Muscle layer of colon (tissue), 2 donors: ENCODE measurements around the gene NTNG1.

ENCODE experiments used
- H3K27ac ChIP-seq: one replicate; pipeline ENCODE4 v1.7.0; 2013; ENCODE audit warnings: low read depth, mild to moderate bottlenecking, low read length, moderate library complexity
- H3K27me3 ChIP-seq, 2 donors: one replicate each; pipeline ENCODE4 v1.7.0; 2013; ENCODE audit warnings: low read length in 2 of 2, mild to moderate bottlenecking in 2 of 2; ENCODE audit not compliant: insufficient read depth in 2 of 2, control insufficient read depth in 1 of 2
- H3K36me3 ChIP-seq: one replicate; pipeline ENCODE4 v1.7.0; 2013; ENCODE audit warnings: mild to moderate bottlenecking, low read length; ENCODE audit not compliant: insufficient read depth
- H3K4me1 ChIP-seq: one replicate; pipeline ENCODE4 v1.7.0; 2013; ENCODE audit warnings: mild to moderate bottlenecking, low read length; ENCODE audit not compliant: insufficient read depth
- H3K4me3 ChIP-seq, 2 donors: one replicate each; pipeline ENCODE4 v1.7.0; 2013; ENCODE audit warnings: low read length in 2 of 2, low read depth in 1 of 2, mild to moderate bottlenecking in 1 of 2, moderate library complexity in 1 of 2
- H3K9ac ChIP-seq: one replicate; pipeline ENCODE4 v1.7.0; 2013; ENCODE audit warnings: low read length
- H3K9me3 ChIP-seq: one replicate; pipeline ENCODE4 v1.7.0; 2013; ENCODE audit warnings: mild to moderate bottlenecking, low read length
- donor health status: abdominal sarcoma.
- donor health status: Adenocarcinoma of cecum.

Gene NTNG1

GRCh38 chr1:107123741-107124140 lies 17.1 kb upstream of the NTNG1 start:
- no peak overlapping the region for H3K4me3 ChIP-seq
- no peak overlapping the region for H3K27ac ChIP-seq
- no peaks in the 10 kb centered on the region for H3K27me3 ChIP-seq
- no peaks in the 10 kb centered on the region for H3K4me1 ChIP-seq
- no peaks in the 10 kb centered on the region for H3K36me3 ChIP-seq
- no peaks in the 10 kb centered on the region for H3K9me3 ChIP-seq
- no peak overlapping the region for H3K9ac ChIP-seq

GRCh38 chr1:107124694-107125093 lies 16.1 kb upstream of the NTNG1 start:
- Histone ChIP-seq H3K27me3 (no peaks in the 10 kb centered on the region), H3K36me3 (no peaks in the 10 kb centered on the region), H3K27ac (no peak overlapping the region), H3K9me3 (no peaks in the 10 kb centered on the region), H3K4me3 (no peak overlapping the region), H3K4me1 (no peaks in the 10 kb centered on the region), H3K9ac (no peak overlapping the region)

GRCh38 chr1:107132195-107132594 lies 8.6 kb upstream of the NTNG1 start:
- Histone ChIP-seq H3K4me3 (no peak overlapping the region), H3K4me1 (no peaks in the 10 kb centered on the region), H3K9ac (no peak overlapping the region), H3K27me3 (no peaks in the 10 kb centered on the region), H3K9me3 (no peaks in the 10 kb centered on the region), H3K27ac (no peak overlapping the region), H3K36me3 (no peaks in the 10 kb centered on the region)

- H3K9ac ChIP-seq, result no peak overlapping the region
- no peak overlapping the region for H3K27ac ChIP-seq
- H3K4me3 ChIP-seq, result no peak overlapping the region
- no peaks in the 10 kb centered on the region for H3K27me3 ChIP-seq
- H3K4me1 ChIP-seq, result no peaks in the 10 kb centered on the region
- H3K9me3 ChIP-seq, result no peaks in the 10 kb centered on the region
- no peaks in the 10 kb centered on the region for H3K36me3 ChIP-seq
These were observed 8.1 kb upstream of the NTNG1 start for GRCh38 chr1:107132780-107133179.

GRCh38 chr1:107135463-107135862 lies 5.4 kb upstream of the NTNG1 start:
- no peak overlapping the region for H3K4me3 ChIP-seq
- no peaks in the 10 kb centered on the region for H3K36me3 ChIP-seq
- no peaks in the 10 kb centered on the region for H3K9me3 ChIP-seq
- H3K4me1 ChIP-seq, result no peaks in the 10 kb centered on the region
- peaks cover 0 to 9% of the 10 kb centered on the region in 2 donors for H3K27me3 ChIP-seq
- H3K27ac ChIP-seq, result no peak overlapping the region
- no peak overlapping the region for H3K9ac ChIP-seq

- H3K4me1 ChIP-seq, result peaks cover 4% of the 10 kb centered on the region
- H3K9ac ChIP-seq, result no peak overlapping the region
- H3K27ac ChIP-seq, result no peak overlapping the region
- H3K36me3 ChIP-seq, result no peaks in the 10 kb centered on the region
- H3K9me3 ChIP-seq, result no peaks in the 10 kb centered on the region
- peaks cover 0 to 13% of the 10 kb centered on the region in 2 donors for H3K27me3 ChIP-seq
- H3K4me3 ChIP-seq, result no peak overlapping the region
These were observed 2.7 kb upstream of the NTNG1 start for GRCh38 chr1:107138166-107138565.

- Histone ChIP-seq H3K9me3 (no peaks in the 10 kb centered on the region), H3K4me1 (peaks cover 4% of the 10 kb centered on the region), H3K36me3 (no peaks in the 10 kb centered on the region), H3K27me3 (peaks cover 0 to 13% of the 10 kb centered on the region in 2 donors), H3K27ac (no peak overlapping the region), H3K9ac (no peak overlapping the region), H3K4me3 (no peak overlapping the region)
These were observed 1.9 kb upstream of the NTNG1 start for GRCh38 chr1:107138767-107139445.

- peak overlapping the region; percentile 54 to 70 for H3K4me3 ChIP-seq
- H3K9me3 ChIP-seq, result no peaks in the 10 kb centered on the region
- H3K9ac ChIP-seq, result no peak overlapping the region
- H3K27ac ChIP-seq, result no peak overlapping the region
- no peaks in the 10 kb centered on the region for H3K36me3 ChIP-seq
- H3K27me3 ChIP-seq, result peaks cover 0 to 13% of the 10 kb centered on the region in 2 donors
- H3K4me1 ChIP-seq, result peaks cover 4% of the 10 kb centered on the region
These were observed 771 bp upstream of the NTNG1 start for GRCh38 chr1:107139833-107140702.

- H3K27me3 ChIP-seq, result peaks cover 0 to 13% of the 10 kb centered on the region in 2 donors
- peak overlapping the region; percentile 65 to 80 for H3K4me3 ChIP-seq
These were observed 770 bp downstream of the NTNG1 start for GRCh38 chr1:107141491-107142126.

GRCh38 chr1:107142140-107142542 lies 1.3 kb downstream of the NTNG1 start:
- peak overlapping the region; percentile 65 to 80 for H3K4me3 ChIP-seq
- H3K9me3 ChIP-seq, result no peaks in the 10 kb centered on the region
- H3K27me3 ChIP-seq, result peaks cover 0 to 13% of the 10 kb centered on the region in 2 donors
- no peaks in the 10 kb centered on the region for H3K36me3 ChIP-seq
- peak overlapping the region; percentile 61 for H3K9ac ChIP-seq
- H3K27ac ChIP-seq, result no peak overlapping the region
- H3K4me1 ChIP-seq, result peaks cover 4% of the 10 kb centered on the region

More at GRCh38 chr1:107141491-107142126, 770 bp downstream of the NTNG1 start:
- Histone ChIP-seq H3K9ac (peak overlapping the region; percentile 61), H3K36me3 (no peaks in the 10 kb centered on the region), H3K4me1 (peaks cover 4% of the 10 kb centered on the region), H3K27ac (peak overlapping the region; percentile 63), H3K9me3 (no peaks in the 10 kb centered on the region)

GRCh38 chr1:107142666-107143065 lies 1.8 kb downstream of the NTNG1 start:
- H3K9ac ChIP-seq, result no peak overlapping the region
- no peak overlapping the region for H3K4me3 ChIP-seq
- peaks cover 0 to 13% of the 10 kb centered on the region in 2 donors for H3K27me3 ChIP-seq
- H3K9me3 ChIP-seq, result no peaks in the 10 kb centered on the region
- H3K36me3 ChIP-seq, result no peaks in the 10 kb centered on the region
- H3K4me1 ChIP-seq, result peaks cover 4% of the 10 kb centered on the region
- H3K27ac ChIP-seq, result no peak overlapping the region
